Panc1 (cell line): ENCODE measurements around the gene GOLGA6A. TPM values are rescaled to one million over a fixed set of nuclear protein-coding genes. Genes with fewer than 3 reads are reported as not detected.

Experiments used
- ATAC-seq: fragments of 200-7000 bp; cut with Tn5 transposase; 2 replicates; pipeline ENCODE4 v1.9.1; 2020; ENCODE audit warnings: mild to moderate bottlenecking, moderate library complexity
- BruUV-seq: library from RNA; stranded (reverse); fragments of 400-500 nt; replicated peaks from 2 replicates; lab custom pipeline; 2021; lab: Mats Ljungman, UMichigan
- CTCF ChIA-PET: fragments of 300-600 bp; sonication (Branson Sonifier 250); formaldehyde crosslinking; loops from one replicate; lab custom pipeline; 2022; ENCODE audit warnings: antibody characterized with exemption; lab: Charles Lee
- POLR2A ChIA-PET: fragments of 300-600 bp; sonication (Branson Sonifier 250); formaldehyde crosslinking; loops from one replicate; lab custom pipeline; 2022; ENCODE audit warnings: antibody characterized with exemption; lab: Charles Lee
- DNase-seq: peaks from one replicate; pipeline ENCODE4 v3.0.0-alpha.2; 2010; ENCODE audit warnings: low read depth, low spot score
- H3K27ac ChIP-seq: 2 replicates; pipeline ENCODE4 v1.5.1; 2011; ENCODE audit warnings: mild to moderate bottlenecking, low read length, inconsistent platforms
- H3K27me3 ChIP-seq: fragments of 200-500 bp; sonication (Bioruptor generic); 2 replicates; pipeline ENCODE4 v1.6.0; 2014; ENCODE audit warnings: low read length, inconsistent platforms; ENCODE audit not compliant: control insufficient read depth, insufficient read depth
- H3K36me3 ChIP-seq: fragments of 200-500 bp; sonication (Bioruptor generic); 2 replicates; pipeline ENCODE4 v1.5.1; 2014; ENCODE audit warnings: inconsistent platforms, mild to moderate bottlenecking, low read length, moderate library complexity; ENCODE audit not compliant: control insufficient read depth, insufficient read depth
- H3K4me1 ChIP-seq: 2 replicates; pipeline ENCODE4 v1.5.1; 2011; ENCODE audit warnings: inconsistent platforms, mild to moderate bottlenecking, low read length, moderate library complexity; ENCODE audit not compliant: control insufficient read depth, insufficient read depth
- H3K4me3 ChIP-seq, 2 experiments: 2 replicates each; pipeline ENCODE4 v1.5.1; 2011 to 2012; ENCODE audit warnings: low read depth in 2 of 2, low read length in 2 of 2, mild to moderate bottlenecking in 2 of 2, inconsistent platforms in 1 of 2, moderate library complexity in 1 of 2
- H3K9me3 ChIP-seq: fragments of 200-500 bp; sonication (Bioruptor generic); 2 replicates; pipeline ENCODE4 v1.5.1; 2014; ENCODE audit warnings: low read depth, mild to moderate bottlenecking, inconsistent platforms, low read length, moderate library complexity; ENCODE audit not compliant: control insufficient read depth, insufficient read depth
- CTCF ChIP-seq: fragments of 450-650 bp; IDR thresholded peaks from 2 replicates; pipeline ENCODE4 v1.5.1; 2017; ENCODE audit warnings: mild to moderate bottlenecking
- POLR2AphosphoS5 ChIP-seq: IDR thresholded peaks from 2 replicates; pipeline ENCODE4 v1.6.1; 2012; ENCODE audit warnings: mild to moderate bottlenecking, low read depth, low read length, moderate library complexity
- REST ChIP-seq, 2 experiments: IDR thresholded peaks; 2 replicates each; pipeline ENCODE4 v1.6.1; 2011 to 2012; ENCODE audit warnings: low read depth in 2 of 2, control low read depth in 1 of 2, low read length in 1 of 2, mild to moderate bottlenecking in 1 of 2, moderate library complexity in 1 of 2; ENCODE audit not compliant: insufficient read depth in 1 of 2
- SIN3A ChIP-seq: IDR thresholded peaks from 2 replicates; pipeline ENCODE4 v1.6.1; 2012; ENCODE audit warnings: low read depth, mild to moderate bottlenecking, low read length, moderate library complexity, borderline replicate concordance; ENCODE audit not compliant: insufficient read depth
- TCF7L2 ChIP-seq: IDR thresholded peaks from 2 replicates; pipeline ENCODE4 v1.6.1; 2011; ENCODE audit warnings: mild to moderate bottlenecking, low read depth, low read length, inconsistent platforms
- in situ Hi-C: cut with HindIII; loops from 2 replicates; pipeline ENCODE4 v1.10.0; 2016; ENCODE audit warnings: low sequenced_read_pairs, low pct_unique_long_range_greater_than_20kb
- intact Hi-C: fragments of 100-400 bp; cut with micrococcal nuclease; formaldehyde crosslinking; loops from one replicate; pipeline ENCODE4 v1.10.0; 2022; ENCODE audit not compliant: unreplicated experiment
- total RNA-seq: library from RNA; stranded (reverse); gene quantifications from one replicate; pipeline ENCODE4 v1.2.1, GENCODE V29; 2021; ENCODE audit not compliant: unreplicated experiment

The GOLGA6A gene
- total RNA-seq, 1 experiment from 2014 or later: 0.05 TPM

GRCh38 chr15:74042603-74043424, 39.5 kb downstream of the GOLGA6A start:
- intact Hi-C loops (no loop called here), in situ Hi-C loops (no loop called here)
- ChIA-PET POLR2A (no interaction called here), CTCF (interaction anchor here (0.9 to 1.2 kb wide), 3 partner anchors 70 to 279 kb away, joined by 3 to 5 read pairs (median 4); no protein-coding TSS in a partner anchor)
- no peak for TF ChIP-seq TCF7L2
- TF ChIP-seq SIN3A: no peak
- TF ChIP-seq CTCF: no peak
- no peak for TF ChIP-seq POLR2AphosphoS5
- no peak for TF ChIP-seq REST (IDR thresholded peaks at IDR 0.05; ENCODE audit: insufficient read depth in 1 of 2, low read depth in 2 of 2, low read length in 1 of 2)
- Histone ChIP-seq H3K9me3 (no peaks in the 10 kb centered on the region), H3K27ac (no peak overlapping the region), H3K36me3 (no peaks in the 10 kb centered on the region), H3K27me3 (no peaks in the 10 kb centered on the region), H3K4me1 (no peaks in the 10 kb centered on the region), H3K4me3 (no peak overlapping the region)
- DNase-seq (no peak), ATAC-seq (no peak)
- no TSS peak for BruUV-seq

- BruUV-seq: no TSS peak
- no peaks in the 10 kb centered on the region for H3K36me3 ChIP-seq
- DNase-seq (no peak), ATAC-seq (no peak)
- H3K4me1 ChIP-seq: no peaks in the 10 kb centered on the region
- no peak overlapping the region for H3K27ac ChIP-seq
- H3K4me3 ChIP-seq: no peak overlapping the region
- TF ChIP-seq POLR2AphosphoS5 (no peak), TCF7L2 (no peak), CTCF (no peak), REST (IDR thresholded peaks at IDR 0.05; ENCODE audit: insufficient read depth in 1 of 2, low read depth in 2 of 2, low read length in 1 of 2) (no peak), SIN3A (no peak)
- CTCF ChIA-PET: interaction anchor here (0.6 to 1.1 kb wide), 2 partner anchors 69 to 581 kb away, joined by 5 read pairs; no protein-coding TSS in a partner anchor
- in situ Hi-C loops (no loop called here), intact Hi-C loops (no loop called here)
- POLR2A ChIA-PET: no interaction called here
- H3K27me3 ChIP-seq: no peaks in the 10 kb centered on the region
- H3K9me3 ChIP-seq: no peaks in the 10 kb centered on the region
Measured at GRCh38 chr15:74041777-74042435, 40.4 kb downstream of the GOLGA6A start.
